Sigmoid colon (tissue), 7 donors: ENCODE measurements around the gene SPPL2B. TPM values are rescaled to one million over a fixed set of nuclear protein-coding genes. Genes with fewer than 3 reads are reported as not detected.
A peak's percentile ranks its signal among the peaks of the same experiment; 100 is the strongest.

Experiments
- DNase-seq: peaks from one replicate; pipeline ENCODE4 v3.0.0-alpha.2; 2019
- H3K27ac ChIP-seq, 4 donors: fragments of 200-600 bp; sonication (generic); one replicate each; pipeline ENCODE4 v1.5.1; 2016 to 2019; ENCODE audit warnings: mild to moderate bottlenecking in 1 of 4
- H3K27me3 ChIP-seq, 3 donors: fragments of 200-600 bp; sonication (generic); one replicate each; pipeline ENCODE4 v1.5.1; 2019; ENCODE audit warnings: mild to moderate bottlenecking in 1 of 3
- H3K36me3 ChIP-seq, 4 donors: fragments of 200-600 bp; sonication (generic); one replicate each; pipeline ENCODE4 v1.5.1; 2016 to 2019
- H3K4me1 ChIP-seq, 4 donors: fragments of 200-600 bp; sonication (generic); one replicate each; pipeline ENCODE4 v1.5.1; 2017 to 2019
- H3K4me3 ChIP-seq, 4 donors: fragments of 200-600 bp; sonication (generic); one replicate each; pipeline ENCODE4 v1.5.1; 2017 to 2019; ENCODE audit warnings: mild to moderate bottlenecking in 2 of 4, moderate library complexity in 1 of 4
- H3K9me3 ChIP-seq, 4 donors: fragments of 200-600 bp in 3 of 4; sonication (generic) in 3 of 4; one replicate each; pipeline versions ENCODE4 v1.5.1 to v1.6.1; 2013 to 2019
- CTCF ChIP-seq, 4 experiments: fragments of 450-650 bp in 3 of 4; fragments of 200-600 bp in 1 of 4; IDR thresholded peaks; one replicate each; pipeline ENCODE4 v1.5.1; 2016 to 2019; ENCODE audit warnings: antibody characterized with exemption in 4 of 4, mild to moderate bottlenecking in 3 of 4, moderate library complexity in 2 of 4
- EP300 ChIP-seq, 4 donors: sonication (generic); formaldehyde crosslinking; IDR thresholded peaks; one replicate each; pipeline ENCODE4 v1.6.1; 2017; ENCODE audit warnings: antibody characterized with exemption in 4 of 4
- POLR2A ChIP-seq, 2 donors: fragments of 450-650 bp; IDR thresholded peaks; one replicate each; pipeline ENCODE4 v1.6.1; 2016; ENCODE audit warnings: antibody characterized with exemption in 2 of 2, mild to moderate bottlenecking in 2 of 2, moderate library complexity in 2 of 2
- POLR2AphosphoS5 ChIP-seq, 4 donors: sonication (generic); formaldehyde crosslinking; IDR thresholded peaks; one replicate each; pipeline ENCODE4 v1.6.1; 2017; ENCODE audit warnings: antibody characterized with exemption in 4 of 4
- WGBS, 2 donors: extraction: QIAGEN DNeasy Blood & Tissue Kit; methylation state at CpG; one replicate each; pipeline ENCODE4 v1.1.7; 2013; 5-methylcytosine and 5-hydroxymethylcytosine counted together
- intact Hi-C: fragments of 100-400 bp; cut with DNase I; formaldehyde crosslinking; loops from one replicate; pipeline ENCODE4 v1.15.1; 2023
- polyA plus RNA-seq, 3 donors: library from polyadenylated mRNA; stranded (reverse); fragments of 200-250 nt; gene quantifications; one replicate each; pipeline ENCODE4 v1.2.3, GENCODE V29; 2013
- total RNA-seq, 4 donors: library from RNA; depleted of rRNA; stranded (reverse); fragments of >200 nt; gene quantifications; one replicate each; pipeline ENCODE4 v1.1.0, GENCODE V29; 2016
- donor health status: healthy with polysubstance abuse.
- donor health status: Bipolar disorder and iron deficiency.
- donor health status: healthy.

The SPPL2B gene
- total and polyA plus RNA-seq, 7 donors, result 6.0 to 145 (median 17.1) TPM

GRCh38 chr19:2326699-2327360, 1.7 kb upstream of the SPPL2B start:
- TF ChIP-seq POLR2AphosphoS5 (IDR thresholded peaks at IDR 0.05) (no peak), POLR2A (IDR thresholded peaks at IDR 0.05) (no peak), EP300 (IDR thresholded peaks at IDR 0.05) (no peak), CTCF (IDR thresholded peaks at IDR 0.05) (no peak)
- WGBS, 2 donors, result 86 to 87% methylated on average over 16 of the region's 16 CpGs
- intact Hi-C loops, result loop anchor here (5.0 kb wide), 2 partner anchors 55 to 175 kb away; partner anchors contain the start of gene AP3D1
- no peak for DNase-seq
- no peak overlapping the region for H3K4me3 ChIP-seq
- H3K4me1 ChIP-seq, result peaks cover 0 to 49% (median 43%) of the 10 kb centered on the region in 4 donors
- H3K9me3 ChIP-seq, result no peaks in the 10 kb centered on the region
- H3K27me3 ChIP-seq, result no peaks in the 10 kb centered on the region
- peaks cover 0 to 38% (median 14%) of the 10 kb centered on the region in 4 donors for H3K36me3 ChIP-seq
- no peak overlapping the region for H3K27ac ChIP-seq

GRCh38 chr19:2327773-2328400, 597 bp upstream of the SPPL2B start:
- intact Hi-C loops, result loop anchor here (5.0 kb wide), 2 partner anchors 56 to 176 kb away; partner anchors contain the start of gene AP3D1

GRCh38 chr19:2329149-2329478, 630 bp downstream of the SPPL2B start:
- intact Hi-C loops, result loop anchor here (5.0 kb wide), 2 partner anchors 57 to 177 kb away; partner anchors contain the start of gene AP3D1
- Histone ChIP-seq H3K27ac (peak overlapping the region; percentile 73 to 88 (median 82)), H3K9me3 (no peaks in the 10 kb centered on the region), H3K4me1 (peaks cover 0 to 66% (median 59%) of the 10 kb centered on the region in 4 donors), H3K27me3 (no peaks in the 10 kb centered on the region), H3K36me3 (peaks cover 0 to 15% (median 5%) of the 10 kb centered on the region in 4 donors), H3K4me3 (peak overlapping the region; percentile 80 to 98 (median 90))
- no peak for DNase-seq
- TF ChIP-seq EP300 (IDR thresholded peaks at IDR 0.05), result no peak
- TF ChIP-seq CTCF (IDR thresholded peaks at IDR 0.05), result no peak
- no peak for TF ChIP-seq POLR2AphosphoS5 (IDR thresholded peaks at IDR 0.05)
- no peak for TF ChIP-seq POLR2A (IDR thresholded peaks at IDR 0.05)
- 1 to 5% methylated on average over 16 of the region's 16 CpGs for WGBS, 2 donors

More at GRCh38 chr19:2327773-2328400, 597 bp upstream of the SPPL2B start:
- H3K9me3 ChIP-seq, result no peaks in the 10 kb centered on the region
- H3K27me3 ChIP-seq, result no peaks in the 10 kb centered on the region
- peak overlapping the region; percentile 80 to 98 (median 90) for H3K4me3 ChIP-seq
- peak overlapping the region; percentile 73 to 88 (median 82) for H3K27ac ChIP-seq
- WGBS, 2 donors, result 1% methylated on average over 18 of the region's 18 CpGs
- TF ChIP-seq POLR2AphosphoS5 (IDR thresholded peaks at IDR 0.05) (no peak), EP300 (IDR thresholded peaks at IDR 0.05) (no peak), CTCF (IDR thresholded peaks at IDR 0.05) (no peak), POLR2A (IDR thresholded peaks at IDR 0.05) (no peak)
- H3K4me1 ChIP-seq, result peaks cover 0 to 59% (median 52%) of the 10 kb centered on the region in 4 donors
- peaks cover 0 to 27% (median 11%) of the 10 kb centered on the region in 4 donors for H3K36me3 ChIP-seq
- DNase-seq, result no peak

- intact Hi-C loops, result loop anchor here (5.0 kb wide), 2 partner anchors 57 to 177 kb away; partner anchors contain the start of gene AP3D1
- H3K4me1 ChIP-seq, result peaks cover 0 to 66% (median 59%) of the 10 kb centered on the region in 4 donors
Measured at GRCh38 chr19:2329501-2329916, 1.0 kb downstream of the SPPL2B start.

More at GRCh38 chr19:2329501-2329916, 1.0 kb downstream of the SPPL2B start:
- peak overlapping the region; percentile 80 to 98 (median 90) for H3K4me3 ChIP-seq
- no peaks in the 10 kb centered on the region for H3K27me3 ChIP-seq
- WGBS, 2 donors, result 14 to 57% methylated on average over 13 of the region's 13 CpGs
- peaks cover 0 to 11% (median 3%) of the 10 kb centered on the region in 4 donors for H3K36me3 ChIP-seq
- H3K9me3 ChIP-seq, result no peaks in the 10 kb centered on the region
- DNase-seq, result no peak
- peak overlapping the region in 2 of 4 donors; percentile 86 to 88 for H3K27ac ChIP-seq
- TF ChIP-seq CTCF (IDR thresholded peaks at IDR 0.05), result no peak
- TF ChIP-seq EP300 (IDR thresholded peaks at IDR 0.05), result no peak
- TF ChIP-seq POLR2A (IDR thresholded peaks at IDR 0.05), result no peak
- TF ChIP-seq POLR2AphosphoS5 (IDR thresholded peaks at IDR 0.05), result no peak
